Measurements from ENCODE around the gene KPTN.

- TF ChIP-seq FOXA1 (IDR thresholded peaks at IDR 0.05), result no peak
- no peak for TF ChIP-seq FOXA1 (CRISPR knock-in tag; IDR thresholded peaks at IDR 0.05)
- no peak for TF ChIP-seq ZSCAN29 (CRISPR knock-in tag; conservative IDR thresholded peaks at IDR 0.05)
- TF ChIP-seq STAT6 (CRISPR knock-in tag; IDR thresholded peaks at IDR 0.05; ENCODE audit: borderline replicate concordance), result no peak
- TF ChIP-seq ESRRA (CRISPR knock-in tag; IDR thresholded peaks at IDR 0.05; ENCODE audit: low read depth), result no peak
- no peak for TF ChIP-seq CTCF (CRISPR knock-in tag; IDR thresholded peaks at IDR 0.05)
These were observed 34.1 kb upstream of the KPTN start for GRCh38 chr19:47518139-47518538.
